ENCODE results near the gene LIM2. TPM values are rescaled to one million over a fixed set of nuclear protein-coding genes. Genes with fewer than 3 reads are reported as not detected.
A peak's percentile ranks its signal among the peaks of the same experiment; 100 is the strongest.

LIM2 gene
- total and polyA plus RNA-seq, 9 of the 15 experiments (the other 6 are each of a cell fraction or from before 2014, with no cell fraction given) = 0.07 to 0.45 (median 0.18) TPM; not detected in 4

DNA sequence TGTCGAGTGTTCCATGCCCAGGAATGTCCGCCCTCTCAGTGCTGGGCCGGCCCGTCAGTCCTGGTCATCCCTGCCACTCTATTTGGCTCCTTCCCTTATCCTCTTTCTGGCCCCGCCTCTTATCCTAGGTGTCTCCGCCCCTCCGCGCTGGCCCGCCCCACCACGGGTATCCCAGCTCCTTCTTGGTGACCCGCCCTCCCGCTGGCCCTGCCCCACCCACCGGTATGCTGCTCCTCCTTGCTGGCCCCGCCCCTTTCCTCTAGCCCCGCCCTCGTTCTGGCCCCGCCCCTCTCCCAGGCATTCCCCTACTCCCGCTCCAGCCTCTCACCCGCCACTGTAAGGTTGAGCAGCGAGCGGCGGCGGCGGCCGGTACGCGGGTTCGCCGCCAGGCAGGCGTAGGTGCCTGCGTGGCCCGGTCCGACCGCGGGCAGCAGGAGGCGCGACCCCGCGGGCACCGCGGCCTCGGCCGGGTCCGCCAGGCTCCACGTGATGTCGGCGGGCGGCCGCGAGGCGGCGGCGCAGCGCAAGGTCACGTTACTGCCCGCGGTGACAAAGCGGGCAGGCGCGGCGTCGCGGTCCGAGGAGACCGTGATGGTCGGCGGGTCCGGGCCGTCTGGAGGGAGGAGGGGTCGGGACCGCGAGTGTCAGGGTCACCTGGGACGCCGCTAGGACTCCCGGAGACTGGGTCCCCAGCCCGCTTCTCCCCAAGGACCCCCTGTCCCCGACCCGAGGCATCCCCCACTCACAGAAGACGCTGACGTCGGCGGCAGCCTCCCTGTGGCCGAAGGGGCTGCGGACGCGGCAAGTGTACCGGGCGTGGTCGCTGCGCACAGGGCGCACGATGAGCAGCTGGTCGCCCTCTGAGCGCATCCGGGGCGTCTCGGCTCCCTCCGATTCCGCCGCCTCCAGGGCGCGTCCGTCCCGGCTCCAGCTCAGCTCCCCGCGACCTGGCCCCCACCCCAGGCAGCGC lies 47.8 kb downstream of the LIM2 start (continued):
- TF ChIP-seq ZNF408 (CRISPR knock-in tag; IDR thresholded peaks at IDR 0.05; ENCODE audit: low read depth) (no peak), RBBP5 (IDR thresholded peaks at IDR 0.05; ENCODE audit: borderline replicate concordance, insufficient read depth, low read length, poor library complexity, severe bottlenecking) (peak; percentile 72), SRF (CRISPR knock-in tag; IDR thresholded peaks at IDR 0.05) (peak in 1 of 2 experiments; percentile 68; a peak in 1 of 4 replicates), ZBTB8A (IDR thresholded peaks at IDR 0.05; ENCODE audit: partially characterized antibody) (no peak), CBFA2T3 (IDR thresholded peaks at IDR 0.05) (no peak), TRIM28 (IDR thresholded peaks at IDR 0.05) (no peak), CBX3 (IDR thresholded peaks at IDR 0.05; ENCODE audit: borderline replicate concordance in 1 of 2, low read length in 2 of 2) (peak in 1 of 2 experiments; percentile 51; a peak in 1 of 3 replicates), HDAC3 (IDR thresholded peaks at IDR 0.05; ENCODE audit: borderline replicate concordance, partially characterized antibody) (no peak), NEUROD1 (IDR thresholded peaks at IDR 0.05; ENCODE audit: borderline replicate concordance, low read depth, low read length, partially characterized antibody) (peak; percentile 7), ZNF140 (CRISPR knock-in tag; IDR thresholded peaks at IDR 0.05) (no peak), ZNF431 (CRISPR knock-in tag; IDR thresholded peaks at IDR 0.05) (peak; percentile 82), U2AF1 (optimal IDR thresholded peaks at IDR 0.05; ENCODE audit: low read depth, low read length) (peak; percentile 23), NR1H2 (CRISPR knock-in tag; IDR thresholded peaks at IDR 0.05) (no peak; the same call in 1 of the 2 replicates)
- TF ChIP-seq, protein P1, sequence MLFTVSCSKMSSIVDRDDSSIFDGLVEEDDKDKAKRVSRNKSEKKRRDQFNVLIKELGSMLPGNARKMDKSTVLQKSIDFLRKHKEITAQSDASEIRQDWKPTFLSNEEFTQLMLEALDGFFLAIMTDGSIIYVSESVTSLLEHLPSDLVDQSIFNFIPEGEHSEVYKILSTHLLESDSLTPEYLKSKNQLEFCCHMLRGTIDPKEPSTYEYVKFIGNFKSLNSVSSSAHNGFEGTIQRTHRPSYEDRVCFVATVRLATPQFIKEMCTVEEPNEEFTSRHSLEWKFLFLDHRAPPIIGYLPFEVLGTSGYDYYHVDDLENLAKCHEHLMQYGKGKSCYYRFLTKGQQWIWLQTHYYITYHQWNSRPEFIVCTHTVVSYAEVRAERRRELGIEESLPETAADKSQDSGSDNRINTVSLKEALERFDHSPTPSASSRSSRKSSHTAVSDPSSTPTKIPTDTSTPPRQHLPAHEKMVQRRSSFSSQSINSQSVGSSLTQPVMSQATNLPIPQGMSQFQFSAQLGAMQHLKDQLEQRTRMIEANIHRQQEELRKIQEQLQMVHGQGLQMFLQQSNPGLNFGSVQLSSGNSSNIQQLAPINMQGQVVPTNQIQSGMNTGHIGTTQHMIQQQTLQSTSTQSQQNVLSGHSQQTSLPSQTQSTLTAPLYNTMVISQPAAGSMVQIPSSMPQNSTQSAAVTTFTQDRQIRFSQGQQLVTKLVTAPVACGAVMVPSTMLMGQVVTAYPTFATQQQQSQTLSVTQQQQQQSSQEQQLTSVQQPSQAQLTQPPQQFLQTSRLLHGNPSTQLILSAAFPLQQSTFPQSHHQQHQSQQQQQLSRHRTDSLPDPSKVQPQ (CRISPR knock-in tag; IDR thresholded peaks at IDR 0.05; ENCODE audit: borderline replicate concordance) = no peak
- TF ChIP-seq, protein P2, sequence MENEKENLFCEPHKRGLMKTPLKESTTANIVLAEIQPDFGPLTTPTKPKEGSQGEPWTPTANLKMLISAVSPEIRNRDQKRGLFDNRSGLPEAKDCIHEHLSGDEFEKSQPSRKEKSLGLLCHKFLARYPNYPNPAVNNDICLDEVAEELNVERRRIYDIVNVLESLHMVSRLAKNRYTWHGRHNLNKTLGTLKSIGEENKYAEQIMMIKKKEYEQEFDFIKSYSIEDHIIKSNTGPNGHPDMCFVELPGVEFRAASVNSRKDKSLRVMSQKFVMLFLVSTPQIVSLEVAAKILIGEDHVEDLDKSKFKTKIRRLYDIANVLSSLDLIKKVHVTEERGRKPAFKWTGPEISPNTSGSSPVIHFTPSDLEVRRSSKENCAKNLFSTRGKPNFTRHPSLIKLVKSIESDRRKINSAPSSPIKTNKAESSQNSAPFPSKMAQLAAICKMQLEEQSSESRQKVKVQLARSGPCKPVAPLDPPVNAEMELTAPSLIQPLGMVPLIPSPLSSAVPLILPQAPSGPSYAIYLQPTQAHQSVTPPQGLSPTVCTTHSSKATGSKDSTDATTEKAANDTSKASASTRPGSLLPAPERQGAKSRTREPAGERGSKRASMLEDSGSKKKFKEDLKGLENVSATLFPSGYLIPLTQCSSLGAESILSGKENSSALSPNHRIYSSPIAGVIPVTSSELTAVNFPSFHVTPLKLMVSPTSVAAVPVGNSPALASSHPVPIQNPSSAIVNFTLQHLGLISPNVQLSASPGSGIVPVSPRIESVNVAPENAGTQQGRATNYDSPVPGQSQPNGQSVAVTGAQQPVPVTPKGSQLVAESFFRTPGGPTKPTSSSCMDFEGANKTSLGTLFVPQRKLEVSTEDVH (IDR thresholded peaks at IDR 0.05; ENCODE audit: low read depth, partially characterized antibody) = no peak
- TF ChIP-seq, protein P3, sequence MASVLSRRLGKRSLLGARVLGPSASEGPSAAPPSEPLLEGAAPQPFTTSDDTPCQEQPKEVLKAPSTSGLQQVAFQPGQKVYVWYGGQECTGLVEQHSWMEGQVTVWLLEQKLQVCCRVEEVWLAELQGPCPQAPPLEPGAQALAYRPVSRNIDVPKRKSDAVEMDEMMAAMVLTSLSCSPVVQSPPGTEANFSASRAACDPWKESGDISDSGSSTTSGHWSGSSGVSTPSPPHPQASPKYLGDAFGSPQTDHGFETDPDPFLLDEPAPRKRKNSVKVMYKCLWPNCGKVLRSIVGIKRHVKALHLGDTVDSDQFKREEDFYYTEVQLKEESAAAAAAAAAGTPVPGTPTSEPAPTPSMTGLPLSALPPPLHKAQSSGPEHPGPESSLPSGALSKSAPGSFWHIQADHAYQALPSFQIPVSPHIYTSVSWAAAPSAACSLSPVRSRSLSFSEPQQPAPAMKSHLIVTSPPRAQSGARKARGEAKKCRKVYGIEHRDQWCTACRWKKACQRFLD (CRISPR knock-in tag; IDR thresholded peaks at IDR 0.05) = no peak
